ENCODE data around the gene EFCAB8.
A peak's percentile ranks its signal among the peaks of the same experiment; 100 is the strongest.
"Not testable (repeated sequence)": the region's sequence is repeated elsewhere in the genome, so short reads cannot be mapped to it uniquely, and the experiment has no call there.

The EFCAB8 gene

DNA sequence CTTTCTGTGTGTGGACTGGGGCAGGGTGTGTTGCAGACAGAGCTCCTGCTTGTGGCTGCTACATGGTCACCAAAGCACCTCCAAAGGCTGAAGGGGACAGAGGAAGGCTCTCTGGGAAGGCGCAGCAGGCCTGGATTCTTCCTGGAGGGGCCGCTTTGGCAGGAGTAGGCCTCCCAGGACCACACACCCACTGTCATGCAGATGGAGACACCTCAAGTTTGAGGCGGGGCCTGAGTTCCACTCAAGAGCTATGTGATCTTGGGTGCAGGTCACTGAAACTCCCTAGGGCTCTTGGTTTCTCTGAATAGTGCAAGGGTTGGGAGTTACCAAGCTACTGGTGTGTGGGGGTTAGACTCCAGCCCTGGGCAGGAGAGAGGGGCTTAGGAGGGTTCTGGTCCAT lies 27.9 kb downstream of the EFCAB8 start:
- no peak for DNase-seq (ENCODE audit: low read depth in 3 of 3)

DNA sequence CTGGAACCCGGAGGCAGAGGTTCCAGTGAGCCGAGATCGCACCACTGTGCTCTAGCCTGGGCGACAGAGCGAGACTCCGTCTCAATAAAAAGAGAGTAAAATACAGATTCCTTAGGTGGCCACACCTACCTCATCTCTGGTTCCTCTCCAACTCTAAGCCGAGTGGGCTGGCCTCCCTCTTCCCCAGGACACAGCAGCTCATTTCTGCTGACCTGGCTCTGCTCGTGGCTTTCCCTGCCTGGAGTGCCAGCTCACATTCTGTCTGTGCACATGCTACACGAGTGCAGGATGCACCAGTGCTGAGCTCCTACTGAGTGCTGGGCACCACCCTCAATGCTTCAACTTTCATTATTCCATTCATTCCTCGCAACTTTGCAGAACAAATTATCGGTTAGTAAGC lies 28.8 kb downstream of the EFCAB8 start:
- no peak for DNase-seq (ENCODE audit: low read depth in 3 of 3)

DNA sequence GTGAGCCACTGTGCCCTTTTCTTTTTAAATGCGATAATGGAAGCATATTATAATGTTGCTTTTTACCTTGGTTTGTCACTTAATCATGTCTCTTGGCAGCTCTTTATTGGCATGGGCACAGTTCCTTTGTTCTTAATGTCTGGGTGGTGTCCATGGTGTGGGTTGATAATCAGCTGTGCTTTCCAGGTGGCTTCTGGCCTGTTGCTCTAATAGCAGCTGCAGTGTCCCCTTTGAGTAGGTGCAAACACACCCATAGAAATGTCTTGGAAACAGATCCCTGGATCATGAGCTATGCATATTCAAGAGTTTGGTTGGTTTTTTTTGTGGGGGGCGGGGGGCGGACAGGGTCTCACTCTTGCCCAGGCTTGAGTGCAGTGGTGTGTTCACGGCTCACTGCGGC lies 29.9 kb downstream of the EFCAB8 start:
- no peak for DNase-seq (ENCODE audit: low read depth in 3 of 3)

DNA sequence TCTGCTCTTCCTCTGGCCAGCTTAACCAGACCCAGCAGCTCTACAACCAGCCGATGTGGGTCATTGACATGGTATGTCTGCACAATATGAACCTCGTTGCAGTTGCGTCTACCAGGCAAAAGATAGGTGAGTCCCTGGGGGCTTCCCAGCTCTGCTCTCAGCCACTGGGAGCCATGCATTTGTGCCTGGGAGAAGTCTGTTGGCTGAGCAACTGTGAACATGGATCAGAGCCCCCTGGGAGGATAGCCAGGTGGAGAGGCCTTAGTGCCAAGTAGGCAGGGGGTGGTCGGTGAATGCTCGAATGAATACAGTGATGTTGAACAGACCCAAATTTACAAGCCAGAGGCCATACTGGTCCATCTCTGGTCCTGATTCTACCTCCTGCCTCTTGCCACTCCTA lies 30.6 kb downstream of the EFCAB8 start:
- DNase-seq (ENCODE audit: low read depth in 3 of 3): no peak

DNA sequence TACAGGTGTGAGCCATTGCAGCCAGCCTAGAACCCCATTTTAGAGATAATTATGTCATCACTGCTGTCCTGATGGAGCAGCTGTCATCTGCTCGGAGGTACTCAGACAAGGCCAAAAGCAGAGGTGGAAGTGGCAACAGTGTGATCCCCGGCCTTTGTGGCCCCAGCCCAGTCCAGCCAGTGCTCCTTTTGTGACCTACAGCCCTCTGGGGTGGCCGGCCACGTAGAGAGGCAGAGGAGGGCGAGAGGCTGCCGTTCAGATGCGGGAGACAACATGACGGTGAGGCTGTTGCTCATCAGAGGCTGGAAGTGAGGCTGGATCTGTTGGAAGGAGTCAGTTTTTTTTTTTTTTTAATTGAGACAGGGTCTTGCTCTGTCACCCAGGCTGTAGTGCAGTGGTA lies 32.8 kb downstream of the EFCAB8 start:
- DNase-seq (ENCODE audit: low read depth in 3 of 3): no peak

DNA sequence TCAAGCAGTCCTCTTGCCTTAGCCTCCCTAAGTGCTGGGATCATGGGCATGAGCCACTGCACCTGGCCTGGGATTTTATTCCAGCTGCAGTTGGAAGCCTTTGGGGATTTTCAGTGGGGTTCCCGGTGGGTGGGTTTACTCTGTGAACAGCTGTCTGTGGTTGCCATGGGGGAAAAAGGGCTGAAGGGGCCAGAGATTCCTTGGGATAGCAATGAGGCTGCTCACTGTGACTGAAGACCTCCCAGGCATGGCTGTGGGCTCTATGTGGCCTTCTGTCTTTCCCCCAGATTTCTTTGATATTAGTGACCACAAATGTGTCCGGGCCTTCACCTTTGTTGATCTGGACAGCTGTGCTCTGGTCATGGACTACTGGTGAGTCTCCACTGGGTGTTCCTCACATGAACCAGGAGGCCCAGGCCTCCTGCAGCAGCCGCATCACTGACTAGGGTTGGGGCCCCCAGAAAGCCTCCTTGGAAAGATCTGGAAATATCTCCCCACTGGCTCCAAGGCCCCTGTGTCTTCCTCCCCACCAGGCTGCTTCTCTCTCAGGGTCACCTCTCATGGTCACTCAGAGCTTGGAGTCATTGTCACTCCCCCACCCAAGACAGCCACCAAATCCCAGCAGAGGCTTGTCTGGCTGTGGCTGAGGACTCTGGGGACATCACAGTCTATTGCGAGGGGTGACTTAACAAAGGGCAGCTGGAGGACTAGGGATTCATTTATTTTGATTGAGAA lies 33.4 kb downstream of the EFCAB8 start:
- DNase-seq (ENCODE audit: low read depth in 3 of 3): no peak

DNA sequence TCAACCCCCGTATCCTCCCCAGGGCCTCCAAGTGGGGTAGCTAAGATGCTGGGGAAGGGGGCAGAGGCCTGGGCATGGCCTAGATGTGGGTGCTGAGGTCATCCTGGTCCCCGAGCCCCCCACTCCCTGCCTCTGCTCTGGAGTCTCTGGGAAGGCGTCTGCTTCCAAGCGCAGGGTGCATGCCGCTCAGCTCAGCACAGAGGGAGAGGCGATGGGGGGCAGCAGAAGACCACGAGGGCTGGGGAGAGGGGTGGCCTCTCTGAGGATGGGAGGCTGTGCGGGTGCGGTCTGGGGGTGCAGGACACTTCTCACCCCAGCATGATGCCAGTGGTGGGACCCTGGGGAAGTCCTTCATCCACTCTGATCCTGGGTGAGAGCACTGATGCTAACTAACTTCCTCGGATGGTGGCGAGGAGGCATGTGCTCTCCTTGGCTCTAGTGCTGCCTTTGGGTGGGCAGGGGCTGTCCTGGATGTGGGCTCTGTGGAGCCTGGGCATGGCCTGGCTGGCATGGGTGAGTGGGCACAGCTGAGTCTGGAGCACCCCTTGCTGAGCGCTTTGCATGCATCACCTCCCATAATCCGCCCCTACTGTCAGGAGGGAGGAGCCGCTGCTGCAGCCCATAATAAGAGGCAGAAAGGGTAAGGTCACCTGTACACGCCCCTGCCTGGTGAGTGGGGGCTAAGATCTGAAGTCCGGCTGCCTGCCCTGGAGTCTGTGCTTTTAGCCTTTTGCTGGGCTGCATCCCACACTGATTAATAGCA lies 34.7 kb downstream of the EFCAB8 start:
- no peak for DNase-seq (ENCODE audit: low read depth in 3 of 3)

DNA sequence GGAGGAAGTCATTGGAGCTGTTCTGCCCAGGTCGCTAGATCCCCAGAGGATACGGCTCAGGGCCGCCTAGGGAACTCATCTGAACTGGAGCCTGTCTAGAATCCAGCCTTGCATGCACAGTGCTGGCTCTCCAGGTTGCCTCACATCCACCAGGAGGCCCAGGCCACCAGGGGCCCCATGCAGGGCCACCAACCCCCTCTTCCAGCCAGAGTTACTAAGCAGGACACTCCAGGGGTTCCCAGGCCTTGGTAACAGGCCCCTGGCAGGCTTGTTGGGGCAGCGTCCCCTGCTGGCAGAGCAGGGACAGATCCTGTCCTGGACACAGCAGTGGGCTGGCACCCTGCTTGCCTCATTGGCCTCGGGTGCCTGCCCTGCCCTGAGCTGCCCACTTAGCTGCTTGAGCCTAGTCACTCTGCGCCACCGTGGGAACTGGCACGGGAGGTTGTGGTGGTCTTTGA lies 35.3 kb downstream of the EFCAB8 start:
- peak in 1 of 3 donors; percentile 15 for DNase-seq (ENCODE audit: low read depth in 3 of 3)

DNA sequence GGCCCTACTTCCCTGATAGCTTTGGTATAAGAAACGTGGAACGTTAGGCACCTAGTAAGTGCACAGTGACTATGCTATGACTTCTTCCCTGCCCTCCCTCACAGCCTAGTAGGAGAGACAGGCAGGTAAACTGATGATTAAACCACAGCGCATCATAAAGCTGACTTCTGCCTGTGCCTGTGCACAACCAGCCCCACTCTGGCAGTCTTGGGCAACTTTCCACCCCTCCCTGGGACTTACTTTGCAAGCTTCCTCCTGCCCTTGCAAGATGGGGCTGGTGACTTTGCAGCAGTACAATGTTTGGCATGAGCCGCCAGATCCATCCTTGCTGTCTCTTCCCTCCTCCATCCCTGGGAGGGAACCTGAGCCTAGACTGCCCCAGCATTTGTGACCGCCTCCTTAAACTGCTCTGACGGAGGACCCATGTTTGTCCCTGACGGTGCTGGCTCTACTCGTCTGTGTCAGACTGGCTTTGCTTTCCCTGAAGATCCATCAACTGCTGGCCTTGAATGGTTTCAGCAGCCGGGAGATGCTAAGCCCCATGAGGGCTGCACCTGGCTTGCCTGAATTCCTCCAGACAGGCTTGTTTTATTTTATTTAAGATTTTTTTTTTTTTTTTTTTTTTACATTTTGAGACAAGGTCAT lies 36.1 kb downstream of the EFCAB8 start:
- no peak for DNase-seq (ENCODE audit: low read depth in 3 of 3)

DNA sequence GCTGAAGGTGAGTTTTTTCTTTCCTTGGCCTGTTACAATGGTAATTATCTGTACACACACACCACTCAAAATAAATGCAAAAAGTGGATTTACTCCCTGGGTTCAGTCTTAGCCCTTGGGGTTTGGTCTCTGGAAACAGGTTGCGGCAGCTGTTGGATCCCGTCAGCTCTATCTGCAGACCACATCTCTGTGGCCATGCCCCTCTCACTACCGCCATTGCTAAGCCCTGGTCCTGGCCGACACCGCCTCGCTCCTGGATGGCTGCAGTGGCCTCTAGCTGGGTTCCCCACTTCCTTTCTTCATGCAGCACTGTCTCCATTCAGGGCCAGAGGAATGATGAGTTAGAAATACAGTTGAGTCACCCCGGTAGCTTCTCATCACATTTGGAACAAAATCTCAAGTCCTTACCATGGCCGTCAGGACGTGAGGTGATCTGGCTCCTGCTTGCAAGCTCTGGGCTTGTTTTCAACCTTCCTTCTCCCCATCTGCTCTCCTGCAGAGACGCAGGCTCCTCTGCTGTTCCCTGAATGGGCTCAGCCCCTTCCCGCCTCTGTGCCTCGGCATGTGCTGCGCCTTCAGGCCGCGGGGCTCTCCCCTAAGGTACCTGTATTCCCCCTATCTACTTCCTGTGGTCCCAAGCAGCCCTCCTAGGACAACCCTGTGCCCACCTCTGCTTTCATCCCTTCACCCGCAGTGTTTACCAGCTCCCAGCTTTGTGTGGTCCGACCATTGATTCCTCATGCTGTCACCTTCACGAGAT lies 38.0 kb downstream of the EFCAB8 start:
- no peak for DNase-seq (ENCODE audit: low read depth in 3 of 3)

DNA sequence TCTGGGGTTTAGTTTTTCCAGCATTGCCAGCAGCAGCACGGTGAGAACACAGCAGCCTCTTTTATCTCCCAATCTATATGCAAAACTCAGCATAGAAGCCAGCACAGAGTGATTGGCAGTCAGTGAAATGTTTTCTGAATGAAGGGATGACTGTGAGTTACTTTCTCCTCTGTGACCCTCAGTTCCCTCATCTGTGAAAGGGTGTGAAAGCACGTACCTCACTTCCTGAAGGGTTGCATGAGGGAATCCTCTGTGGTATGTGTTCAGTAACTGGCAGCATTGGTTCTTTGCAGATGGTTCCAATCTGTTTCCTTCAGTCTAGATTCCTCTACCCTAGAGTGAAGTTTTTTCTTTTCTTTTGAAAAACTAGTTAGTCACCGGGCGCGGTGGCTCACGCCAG lies 40.0 kb downstream of the EFCAB8 start:
- DNase-seq (ENCODE audit: low read depth in 3 of 3): no peak

DNA sequence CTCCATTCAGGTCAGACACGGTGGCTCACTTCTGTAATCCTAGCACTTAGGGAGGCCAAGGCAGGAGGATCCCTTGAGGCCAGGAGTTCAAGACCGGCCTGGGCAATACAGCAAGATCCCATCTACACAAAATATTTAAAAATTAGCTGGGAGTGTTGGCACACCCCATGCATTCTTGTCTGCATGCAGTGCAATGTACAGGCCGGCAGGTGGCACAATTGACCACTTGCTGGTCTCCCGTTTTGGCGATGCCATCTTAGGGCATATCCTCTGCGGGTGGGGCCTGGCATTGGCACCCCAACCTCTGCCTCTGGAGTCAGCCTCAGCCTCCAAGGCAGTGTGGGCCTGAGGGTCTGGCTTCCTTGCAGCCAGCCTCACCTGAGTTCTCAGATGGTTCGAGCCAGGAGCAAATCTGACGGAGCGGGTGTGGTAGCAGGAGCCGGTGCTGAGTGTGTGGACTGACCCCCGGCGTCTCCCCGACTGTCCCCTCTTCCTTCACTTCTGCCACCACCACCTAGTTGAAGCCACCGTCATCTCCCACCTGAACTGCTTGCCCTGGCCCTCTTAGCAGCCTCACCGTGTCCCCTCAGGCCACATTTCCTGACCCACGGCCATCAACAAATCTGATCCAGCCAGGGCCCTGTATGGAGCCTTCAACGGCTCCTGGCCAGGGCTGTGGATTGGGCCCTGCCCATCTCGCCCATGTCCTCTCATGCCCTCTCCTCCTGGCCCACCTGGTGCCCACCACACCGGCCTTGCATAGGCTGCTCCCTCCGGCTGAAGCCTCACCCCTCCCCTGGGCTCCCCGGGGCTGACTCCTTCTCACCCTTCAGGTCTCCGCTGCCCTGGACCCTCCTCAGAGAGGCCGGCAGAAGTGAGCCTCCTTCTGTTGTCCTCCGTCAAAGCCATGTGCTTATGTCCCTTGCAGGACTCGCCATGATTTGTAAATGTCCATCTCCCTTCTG lies 44.0 kb downstream of the EFCAB8 start:
- DNase-seq (ENCODE audit: low read depth in 3 of 3): peak; percentile 49 to 61 (median 54)

DNA sequence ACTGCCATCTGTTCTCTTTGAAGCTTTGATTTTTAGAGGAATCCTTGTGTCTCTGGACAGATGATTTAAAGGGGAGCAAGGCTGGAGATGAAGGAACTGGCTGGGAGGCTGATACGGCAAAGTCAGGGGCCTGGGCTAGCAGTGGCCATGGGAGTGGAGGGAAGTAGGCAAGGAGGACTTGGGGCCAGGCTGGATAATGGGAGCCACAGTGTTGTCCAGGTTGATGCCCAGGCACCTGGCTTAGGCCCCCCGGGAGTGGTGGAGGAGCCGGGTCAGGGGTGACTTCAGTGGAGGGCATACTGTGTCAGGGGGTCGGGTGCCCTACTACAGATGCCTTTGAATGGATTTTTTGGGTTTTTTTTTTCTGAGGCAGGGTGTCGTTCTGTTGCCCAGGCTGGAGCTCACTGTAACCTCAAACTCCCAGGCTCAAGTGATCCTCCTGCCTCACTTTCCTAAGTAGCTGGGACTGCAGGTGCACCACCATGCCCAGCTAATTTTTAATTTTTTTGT lies 45.0 kb downstream of the EFCAB8 start:
- DNase-seq (ENCODE audit: low read depth in 3 of 3): no peak

DNA sequence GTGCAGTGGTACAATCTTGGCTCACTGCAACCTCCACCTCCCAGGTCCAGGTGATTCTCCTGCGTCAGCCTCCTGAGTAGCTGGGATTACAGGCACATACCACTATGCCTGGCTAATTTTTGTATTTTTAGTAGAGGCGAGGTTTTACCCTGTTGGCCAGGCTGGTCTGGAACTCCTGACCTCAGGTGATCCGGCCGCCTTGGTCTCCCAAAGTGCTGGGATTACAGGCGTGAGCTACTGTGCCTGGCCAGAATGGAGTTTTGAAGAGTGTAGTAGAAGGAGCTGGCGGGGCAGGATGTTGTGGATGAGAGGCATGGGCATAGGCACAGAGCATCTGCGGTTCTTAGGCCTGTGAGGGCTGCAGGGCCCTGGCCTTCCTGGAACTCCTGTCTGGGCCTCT lies 46.0 kb downstream of the EFCAB8 start:
- not testable (repeated sequence) for DNase-seq (ENCODE audit: low read depth in 3 of 3)

DNA sequence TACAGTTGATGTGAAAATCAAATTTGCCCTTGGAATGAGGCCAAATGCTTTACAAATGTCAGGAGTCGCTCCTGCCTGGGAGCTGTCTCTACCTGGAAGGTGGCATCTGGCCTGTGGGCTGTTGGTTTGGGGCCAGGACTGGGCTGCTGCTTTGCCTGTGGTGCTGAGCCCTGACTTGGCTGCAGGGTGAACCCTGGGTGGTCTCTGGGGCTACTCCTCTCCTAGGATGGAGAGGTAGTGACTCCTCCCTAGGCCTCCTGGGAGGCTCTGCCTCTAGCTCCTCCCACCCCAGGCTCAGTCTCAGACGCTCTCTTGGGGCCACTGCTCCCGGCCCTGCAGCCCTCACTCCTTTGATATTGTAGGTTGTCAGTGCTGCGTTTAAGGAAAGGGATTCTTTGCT lies 47.5 kb downstream of the EFCAB8 start:
- DNase-seq (ENCODE audit: low read depth in 3 of 3): no peak

DNA sequence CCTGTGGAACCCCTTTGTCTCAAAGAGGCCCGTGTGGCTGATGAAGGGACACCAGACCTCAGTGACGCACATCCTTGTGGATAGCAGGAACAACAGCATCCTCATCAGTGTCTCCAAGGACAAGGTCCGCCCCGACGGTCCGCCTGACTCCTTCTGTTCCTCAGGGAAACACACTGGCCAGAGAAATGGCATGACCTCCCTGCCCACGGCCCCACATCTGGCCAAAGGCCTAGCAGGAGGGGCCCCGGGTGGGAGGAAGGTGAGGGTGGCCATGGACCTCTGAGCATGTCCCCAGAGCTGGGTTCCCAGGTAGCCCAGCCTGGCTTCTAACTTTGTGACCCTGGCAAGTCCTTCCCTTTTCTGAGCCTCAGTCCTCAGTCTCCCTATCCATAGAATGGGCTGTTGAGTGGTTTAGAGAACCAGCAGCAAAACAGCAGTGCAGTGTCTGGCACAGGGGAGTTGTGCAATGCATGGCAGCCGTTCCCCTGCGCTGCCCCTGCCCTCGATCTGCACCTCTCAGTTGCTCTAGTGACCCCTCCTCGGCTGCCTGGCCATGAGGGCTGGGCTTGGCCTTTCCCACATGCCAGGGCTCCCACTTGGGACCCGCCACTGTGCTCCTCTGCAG lies 48.3 kb downstream of the EFCAB8 start:
- no peak for DNase-seq (ENCODE audit: low read depth in 3 of 3)

DNA sequence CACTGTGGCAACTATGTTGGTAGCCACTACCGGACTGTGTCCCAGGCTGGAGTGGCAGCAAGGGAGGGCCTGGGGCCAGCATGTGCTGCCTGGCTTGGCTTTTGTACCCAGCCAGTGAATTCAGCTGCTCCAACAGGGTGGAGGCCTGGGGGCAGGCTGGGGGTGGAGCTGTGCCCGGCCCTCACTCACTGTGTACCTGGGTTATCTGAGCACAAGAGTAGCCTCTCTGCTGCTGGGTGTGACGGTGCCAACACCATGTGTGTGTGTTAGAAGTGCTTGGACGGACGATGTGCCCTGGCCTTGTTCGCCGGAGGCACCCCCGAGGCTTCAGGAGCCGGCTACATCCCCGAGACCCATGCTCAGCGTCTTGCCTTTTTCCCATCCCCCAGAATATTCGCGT lies 49.2 kb downstream of the EFCAB8 start:
- DNase-seq (ENCODE audit: low read depth in 3 of 3): no peak

DNA sequence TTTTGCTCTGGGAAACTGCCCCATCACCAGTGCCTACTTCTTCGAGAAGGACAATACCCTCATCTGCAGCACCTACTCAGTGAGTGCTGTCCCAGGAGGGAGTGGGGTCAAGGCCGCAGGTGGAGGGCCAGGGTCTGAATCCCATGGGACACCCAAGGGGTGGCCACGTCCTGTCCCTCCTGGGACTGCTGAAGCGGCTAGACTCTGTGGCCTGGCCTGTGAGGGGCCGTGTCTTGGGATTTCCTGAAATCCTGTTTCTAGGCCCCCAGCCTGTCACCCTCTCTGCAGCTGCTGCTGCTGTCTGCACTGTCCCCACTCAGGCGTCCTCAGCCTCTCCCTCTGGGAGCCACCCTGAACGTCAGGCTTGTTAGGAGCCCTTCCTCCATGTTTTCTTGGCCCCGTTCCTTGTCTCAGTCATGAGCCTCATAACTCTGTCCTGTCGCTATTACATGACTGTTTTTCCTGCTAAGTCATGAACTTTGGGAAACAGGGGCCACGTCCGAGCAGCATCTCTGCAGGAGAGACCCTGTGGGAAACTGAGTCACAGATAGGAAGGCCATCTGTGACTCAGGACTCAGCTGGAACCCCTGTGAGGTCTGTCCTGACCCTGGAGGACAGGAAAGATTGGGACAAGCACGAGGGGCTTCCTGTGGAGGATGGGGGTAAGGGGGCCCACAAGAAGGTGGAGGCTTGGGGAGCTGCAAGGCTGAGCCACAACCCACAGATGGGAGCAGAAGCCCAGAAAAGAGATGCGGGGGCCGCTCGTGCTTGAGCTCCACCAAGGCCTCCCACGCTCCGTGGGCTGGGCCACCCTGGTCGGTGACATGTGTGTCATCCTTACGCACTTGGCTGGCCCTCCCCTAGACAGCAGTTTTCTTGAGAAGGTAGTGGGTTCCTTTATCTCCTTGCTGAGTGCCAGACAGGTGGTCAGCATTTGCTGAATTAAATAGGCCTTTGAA lies 49.9 kb downstream of the EFCAB8 start:
- no peak for DNase-seq (ENCODE audit: low read depth in 3 of 3)

DNA sequence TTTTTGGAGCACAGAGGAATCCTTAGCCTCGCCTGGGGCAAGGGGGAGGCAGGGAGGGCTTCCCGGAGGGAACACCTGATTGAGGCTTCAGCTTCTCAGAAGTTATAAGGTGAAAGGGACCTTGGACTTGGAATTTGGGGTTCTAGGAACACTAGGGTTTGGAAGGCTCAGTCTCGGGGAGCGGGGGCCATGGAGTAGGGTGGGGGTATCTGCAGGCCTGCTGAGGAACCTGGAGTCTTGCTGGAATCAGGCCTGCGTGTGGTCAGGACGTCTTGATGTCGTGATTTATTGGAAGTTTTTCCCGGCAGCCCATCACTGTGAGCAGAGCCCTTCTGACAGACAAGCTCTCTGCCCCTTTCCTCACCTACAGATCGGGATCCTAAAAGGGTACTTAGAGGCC lies 50.7 kb downstream of the EFCAB8 start:
- DNase-seq (ENCODE audit: low read depth in 3 of 3): no peak

Data from stimulated activated CD4-positive, alpha-beta T cell treated with anti-CD3 and anti-CD28 coated beads, TNF-alpha, amount 100 ng/mL, for 48 hours (primary cell).